Caco-2 (cell line): ENCODE data around the gene TULP3. TPM values are rescaled to one million over a fixed set of nuclear protein-coding genes. Genes with fewer than 3 reads are reported as not detected.

Experiments
- Bru-seq: library from RNA; stranded (reverse); fragments of 400-500 nt; gene quantifications from one replicate; lab custom pipeline; 2021; lab: Mats Ljungman, UMichigan
- BruChase-seq, 2 experiments: library from RNA; stranded (reverse); fragments of 400-500 nt; gene quantifications; one replicate each; lab custom pipeline; 2021; lab: Mats Ljungman, UMichigan
- BruUV-seq: library from RNA; stranded (reverse); fragments of 400-500 nt; replicated peaks from 2 replicates; lab custom pipeline; 2021; lab: Mats Ljungman, UMichigan
- CTCF ChIA-PET: fragments of 300-600 bp; sonication (Branson Sonifier 250); formaldehyde crosslinking; loops from one replicate; lab custom pipeline; 2022; ENCODE audit warnings: antibody characterized with exemption; lab: Charles Lee
- POLR2A ChIA-PET: fragments of 300-600 bp; sonication (Branson Sonifier 250); formaldehyde crosslinking; loops from one replicate; lab custom pipeline; 2022; ENCODE audit warnings: antibody characterized with exemption; lab: Charles Lee
- DNase-seq, 2 experiments: peaks; one replicate each; pipeline versions ENCODE4 v3.0.0 to v3.0.0-alpha.2; 2020 to 2022
- H3K27me3 ChIP-seq: replicated peaks from 2 replicates; pipeline ENCODE4 v1.6.0; 2011; ENCODE audit warnings: low read length; ENCODE audit not compliant: control insufficient read depth, insufficient read depth
- H3K36me3 ChIP-seq: 2 replicates; pipeline ENCODE4 v1.5.1; 2011; ENCODE audit warnings: low read length; ENCODE audit not compliant: control insufficient read depth, insufficient read depth
- H3K4me1 ChIP-seq: fragments of 250-450 bp; sonication (Bioruptor Pico); 2 replicates; pipeline ENCODE4 v1.5.1; 2020; ENCODE audit warnings: mild to moderate bottlenecking
- H3K4me3 ChIP-seq: 2 replicates; pipeline ENCODE4 v1.5.1; 2011; ENCODE audit warnings: low read depth, mild to moderate bottlenecking, control low read depth, low read length
- H3K9me3 ChIP-seq: fragments of 250-450 bp; sonication (Bioruptor Pico); 2 replicates; pipeline ENCODE4 v1.5.1; 2020; ENCODE audit warnings: mild to moderate bottlenecking, moderate library complexity
- H3K27ac Mint-ChIP-seq: one replicate; pipeline ENCODE4 v1.8.0; 2022; ENCODE audit warnings: mixed read lengths; ENCODE audit not compliant: unreplicated experiment
- H3K27me3 Mint-ChIP-seq: one replicate; pipeline ENCODE4 v1.8.0; 2022; ENCODE audit warnings: mixed read lengths; ENCODE audit not compliant: insufficient read depth, unreplicated experiment
- H3K36me3 Mint-ChIP-seq: one replicate; pipeline ENCODE4 v1.8.0; 2022; ENCODE audit warnings: mild to moderate bottlenecking, mixed read lengths; ENCODE audit not compliant: insufficient read depth, unreplicated experiment
- H3K4me1 Mint-ChIP-seq: one replicate; pipeline ENCODE4 v1.8.0; 2022; ENCODE audit warnings: low read depth, mixed read lengths; ENCODE audit not compliant: unreplicated experiment
- H3K4me3 Mint-ChIP-seq: one replicate; pipeline ENCODE4 v1.8.0; 2022; ENCODE audit warnings: mild to moderate bottlenecking, moderate library complexity, mixed read lengths; ENCODE audit not compliant: unreplicated experiment
- H3K9me3 Mint-ChIP-seq: one replicate; pipeline ENCODE4 v1.8.0; 2022; ENCODE audit warnings: mixed read lengths; ENCODE audit not compliant: unreplicated experiment
- CTCF ChIP-seq, 2 experiments: fragments of 200-600 bp in 1 of 2; IDR thresholded peaks; 1 replicate in 1 of 2; 2 replicates in 1 of 2; pipeline versions ENCODE4 v1.5.1 to v1.8.0; 2011 to 2022; ENCODE audit warnings: antibody characterized with exemption in 1 of 2, control low read depth in 1 of 2, inconsistent platforms in 1 of 2, low read depth in 1 of 2, low read length in 1 of 2, mild to moderate bottlenecking in 1 of 2, moderate library complexity in 1 of 2; ENCODE audit not compliant: insufficient read depth in 1 of 2, severe bottlenecking in 1 of 2, unreplicated experiment in 1 of 2
- intact Hi-C: fragments of 100-400 bp; cut with micrococcal nuclease; formaldehyde crosslinking; loops from one replicate; pipeline ENCODE4 v1.10.0; 2022; ENCODE audit not compliant: unreplicated experiment
- long read RNA-seq: library from polyadenylated mRNA; stranded (forward); transcript quantifications from one replicate; pipeline ENCODE4 v2.0.0, GENCODE V29; 2022
- total RNA-seq: library from RNA; stranded (reverse); gene quantifications from 2 replicates; pipeline ENCODE4 v1.2.3, GENCODE V29; 2022

Gene TULP3
- total RNA-seq: 31.0 and 31.7 TPM in 2 replicates
- percentile 74 among the genes with signal in this experiment for Bru-seq, nascent RNA
- BruChase-seq, experiment 1, labeled RNA remaining after a 2-hour chase: percentile 81 among the genes with signal in this experiment
- percentile 71 among the genes with signal in this experiment for BruChase-seq, experiment 2, labeled RNA remaining after a 6-hour chase
- long read RNA-seq, transcript TULP3-202 (11 exons, 3,076 nt): major isoform, 28 of 53 reads
- long read RNA-seq, partial matches to known transcripts: 4 of 53 reads
- long read RNA-seq, other reads (novel, unspliced or antisense): 21 of 53 reads

GRCh38 chr12:2890388-2891239, at the start of gene TULP3:
TULP3 (plus strand) TSS chr12:2890891; CDS start chr12:2890948, 57 bp downstream.
- Mint-ChIP-seq H3K36me3 (peaks cover 55% of the 10 kb centered on the region), H3K27ac (peak within 1 kb of the TSS; percentile 91), H3K27me3 (no peaks in the 10 kb centered on the region), H3K9me3 (no peaks in the 10 kb centered on the region), H3K4me3 (peak within 1 kb of the TSS; percentile 82), H3K4me1 (peaks cover 15% of the 10 kb centered on the region)
- Histone ChIP-seq H3K36me3 (peaks cover 1% of the 10 kb centered on the region), H3K4me1 (peaks cover 18% of the 10 kb centered on the region), H3K9me3 (no peaks in the 10 kb centered on the region), H3K27me3 (no peaks in the 10 kb centered on the region), H3K4me3 (peak within 1 kb of the TSS; percentile 91)
- BruUV-seq: no TSS peak
- peak in 1 of 2 experiments; percentile 18 for TF ChIP-seq CTCF (IDR thresholded peaks at IDR 0.05; ENCODE audit: insufficient read depth in 1 of 2, low read depth in 1 of 2, low read length in 1 of 2, severe bottlenecking in 1 of 2, unreplicated experiment in 1 of 2)
- ChIA-PET POLR2A (interaction anchor here (0.6 to 1.8 kb wide), 11 partner anchors 7 to 1242 kb away, joined by 3 to 22 read pairs (median 5); partner anchors contain the start of genes FOXM1, RHNO1 and TEAD4), CTCF (interaction anchor here (0.7 to 2.1 kb wide), 6 partner anchors 16 to 151 kb away, joined by 3 to 10 read pairs (median 5); no protein-coding TSS in a partner anchor)
- intact Hi-C loops: loop anchor here (1.0 to 2.0 kb wide), 4 partner anchors 13 to 78 kb away; partner anchors contain the start of genes FOXM1, ITFG2, RHNO1 and TEAD4
- peak; percentile 100 for DNase-seq

- intact Hi-C loops: no loop called here
These were observed 49.5 kb upstream of the TULP3 start for GRCh38 chr12:2841056-2841650.

More at GRCh38 chr12:2841056-2841650, 49.5 kb upstream of the TULP3 start:
- no peak for TF ChIP-seq CTCF (IDR thresholded peaks at IDR 0.05; ENCODE audit: insufficient read depth in 1 of 2, low read depth in 1 of 2, low read length in 1 of 2, severe bottlenecking in 1 of 2, unreplicated experiment in 1 of 2)
- no peaks in the 10 kb centered on the region for H3K27me3 Mint-ChIP-seq
- no peak overlapping the region for H3K4me3 Mint-ChIP-seq
- H3K27ac Mint-ChIP-seq: no peak overlapping the region
- Histone ChIP-seq H3K27me3 (no peaks in the 10 kb centered on the region), H3K4me3 (no peak overlapping the region), H3K9me3 (no peaks in the 10 kb centered on the region; the same call in 1 of the 2 replicates), H3K4me1 (peaks cover 10% of the 10 kb centered on the region), H3K36me3 (no peaks in the 10 kb centered on the region)
- CTCF ChIA-PET: interaction anchor here (0.5 kb wide), 1 partner anchor 401 kb away, joined by 3 read pairs; no protein-coding TSS in a partner anchor
- peaks cover 10% of the 10 kb centered on the region for H3K4me1 Mint-ChIP-seq
- no TSS peak for BruUV-seq
- H3K9me3 Mint-ChIP-seq: no peaks in the 10 kb centered on the region
- POLR2A ChIA-PET: no interaction called here
- H3K36me3 Mint-ChIP-seq: no peaks in the 10 kb centered on the region
- no peak for DNase-seq
